Measurements from ENCODE around the gene BCAT1.
A peak's percentile ranks its signal among the peaks of the same experiment; 100 is the strongest.

BCAT1 gene

DNA sequence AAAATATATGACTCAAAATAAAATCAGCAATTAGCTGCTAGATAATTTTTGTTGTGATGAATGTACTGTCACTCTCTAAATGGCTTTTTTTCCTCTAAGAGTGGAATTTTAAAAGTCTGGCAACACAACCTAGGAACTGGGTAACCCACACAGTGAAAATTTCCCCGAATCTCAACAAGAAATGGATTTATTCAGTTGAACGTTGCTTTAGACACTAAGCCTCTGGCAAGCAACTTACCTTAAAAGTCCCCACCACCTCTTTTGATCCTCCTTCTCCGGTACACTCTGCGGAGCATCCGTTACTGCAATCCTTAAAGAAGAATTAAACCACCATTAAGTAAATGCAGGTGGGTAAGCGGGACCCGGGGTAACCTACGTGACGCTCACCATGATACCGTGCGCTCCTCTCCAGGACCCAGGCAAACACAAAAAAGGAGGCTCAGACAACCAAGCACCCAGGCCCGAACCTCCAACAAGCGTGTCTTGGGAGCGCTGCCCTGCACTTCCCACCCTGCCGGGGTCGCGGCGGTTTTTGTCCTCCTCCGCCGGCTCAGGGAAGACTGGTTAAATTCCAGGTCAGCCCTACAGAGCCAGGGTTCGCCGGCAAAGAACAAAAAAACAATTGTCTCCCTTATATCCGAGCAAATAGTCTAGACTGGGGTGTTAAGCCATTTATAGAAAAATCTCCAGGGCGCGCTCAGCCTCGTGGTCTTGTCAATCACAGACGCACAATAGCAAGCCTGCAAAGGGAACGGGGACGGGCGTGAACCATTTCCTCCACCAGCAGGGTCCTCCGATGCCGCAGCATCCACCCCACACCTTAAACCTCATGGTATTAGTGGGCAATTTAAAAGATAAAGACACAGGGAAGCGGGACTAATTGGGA, 47.1 kb downstream of the BCAT1 start:
- Histone ChIP-seq H2BK120ac (ENCODE audit: low read depth, low read length) (no peak overlapping the region), H3K27ac (ENCODE audit: low read length, poor library complexity, severe bottlenecking) (no peak overlapping the region), H4K91ac (ENCODE audit: low read length) (no peak overlapping the region), H2AFZ (ENCODE audit: low read depth, low read length) (no peak overlapping the region), H3K9ac (ENCODE audit: low read length) (peak overlapping the region; percentile 84), H3K79me1 (replicated peaks; ENCODE audit: low read length, poor library complexity, severe bottlenecking) (peaks cover 30% of the 10 kb centered on the region), H3K27me3 (ENCODE audit: control insufficient read depth in 1 of 2, insufficient read depth in 1 of 2, low read length in 2 of 2) (no peaks in the 10 kb centered on the region), H2BK5ac (ENCODE audit: low read depth, low read length, poor library complexity, severe bottlenecking) (no peak overlapping the region), H3K36me3 (ENCODE audit: control insufficient read depth in 1 of 2, insufficient read depth in 2 of 2, low read depth in 1 of 2, low read length in 2 of 2) (peaks cover 0 to 7% of the 10 kb centered on the region in 2 experiments), H3K4ac (ENCODE audit: low read depth in 1 of 2, low read length in 2 of 2) (peak overlapping the region in 1 of 2 experiments; percentile 30), H3K4me3 (ENCODE audit: insufficient read depth in 1 of 2, low read depth in 1 of 2, low read length in 2 of 2) (peak overlapping the region in 1 of 2 experiments; percentile 88), H2AK5ac (ENCODE audit: low read length, severe bottlenecking) (no peak overlapping the region), H3K4me2 (ENCODE audit: low read length, poor library complexity, severe bottlenecking) (peak overlapping the region; percentile 91), H3K14ac (ENCODE audit: low read length in 2 of 2) (no peak overlapping the region), H3K4me1 (ENCODE audit: control insufficient read depth, insufficient read depth, low read depth, low read length) (peaks cover 8% of the 10 kb centered on the region), H2BK15ac (ENCODE audit: low read depth, poor library complexity, severe bottlenecking) (peak overlapping the region; percentile 53), H3K18ac (ENCODE audit: low read depth in 1 of 2, low read length in 2 of 2) (peak overlapping the region in 1 of 2 experiments; percentile 7), H3K23ac (ENCODE audit: low read length in 2 of 2) (no peak overlapping the region), H3K9me3 (ENCODE audit: control insufficient read depth, low read length) (no peaks in the 10 kb centered on the region), H4K8ac (ENCODE audit: low read length) (no peak overlapping the region), H2BK12ac (ENCODE audit: low read length in 2 of 2) (no peak overlapping the region)
- DNase-seq: no peak
- WGBS: 40% methylated on average over 31 of the region's 33 CpGs

- no peak overlapping the region for H2BK15ac ChIP-seq (ENCODE audit: low read depth, poor library complexity, severe bottlenecking)
- no peak overlapping the region for H3K18ac ChIP-seq (ENCODE audit: low read depth in 1 of 2, low read length in 2 of 2)
- H3K4ac ChIP-seq (ENCODE audit: low read depth in 1 of 2, low read length in 2 of 2): no peak overlapping the region
- H2BK12ac ChIP-seq (ENCODE audit: low read length in 2 of 2): no peak overlapping the region
- H2AK5ac ChIP-seq (ENCODE audit: low read length, severe bottlenecking): no peak overlapping the region
- H2BK120ac ChIP-seq (ENCODE audit: low read depth, low read length): no peak overlapping the region
- H2AFZ ChIP-seq (ENCODE audit: low read depth, low read length): no peak overlapping the region
- no peak overlapping the region for H3K14ac ChIP-seq (ENCODE audit: low read length in 2 of 2)
- DNase-seq: no peak
- H3K4me3 ChIP-seq (ENCODE audit: insufficient read depth in 1 of 2, low read depth in 1 of 2, low read length in 2 of 2): no peak overlapping the region
- H3K27ac ChIP-seq (ENCODE audit: low read length, poor library complexity, severe bottlenecking): no peak overlapping the region
- peaks cover 29% of the 10 kb centered on the region for H3K79me1 ChIP-seq (replicated peaks; ENCODE audit: low read length, poor library complexity, severe bottlenecking)
- peaks cover 8% of the 10 kb centered on the region for H3K4me1 ChIP-seq (ENCODE audit: control insufficient read depth, insufficient read depth, low read depth, low read length)
- no peak overlapping the region for H3K23ac ChIP-seq (ENCODE audit: low read length in 2 of 2)
- 84% methylated on average over 3 of the region's 3 CpGs for WGBS
- no peak overlapping the region for H3K4me2 ChIP-seq (ENCODE audit: low read length, poor library complexity, severe bottlenecking)
- H4K91ac ChIP-seq (ENCODE audit: low read length): no peak overlapping the region
- no peaks in the 10 kb centered on the region for H3K9me3 ChIP-seq (ENCODE audit: control insufficient read depth, low read length)
- peaks cover 0 to 7% of the 10 kb centered on the region in 2 experiments for H3K36me3 ChIP-seq (ENCODE audit: control insufficient read depth in 1 of 2, insufficient read depth in 2 of 2, low read depth in 1 of 2, low read length in 2 of 2)
- H3K9ac ChIP-seq (ENCODE audit: low read length): no peak overlapping the region
- no peak overlapping the region for H2BK5ac ChIP-seq (ENCODE audit: low read depth, low read length, poor library complexity, severe bottlenecking)
- no peaks in the 10 kb centered on the region for H3K27me3 ChIP-seq (ENCODE audit: control insufficient read depth in 1 of 2, insufficient read depth in 1 of 2, low read length in 2 of 2)
- no peak overlapping the region for H4K8ac ChIP-seq (ENCODE audit: low read length)
Observed at GRCh38 chr12:24900196-24900595, 48.7 kb downstream of the BCAT1 start.

DNA sequence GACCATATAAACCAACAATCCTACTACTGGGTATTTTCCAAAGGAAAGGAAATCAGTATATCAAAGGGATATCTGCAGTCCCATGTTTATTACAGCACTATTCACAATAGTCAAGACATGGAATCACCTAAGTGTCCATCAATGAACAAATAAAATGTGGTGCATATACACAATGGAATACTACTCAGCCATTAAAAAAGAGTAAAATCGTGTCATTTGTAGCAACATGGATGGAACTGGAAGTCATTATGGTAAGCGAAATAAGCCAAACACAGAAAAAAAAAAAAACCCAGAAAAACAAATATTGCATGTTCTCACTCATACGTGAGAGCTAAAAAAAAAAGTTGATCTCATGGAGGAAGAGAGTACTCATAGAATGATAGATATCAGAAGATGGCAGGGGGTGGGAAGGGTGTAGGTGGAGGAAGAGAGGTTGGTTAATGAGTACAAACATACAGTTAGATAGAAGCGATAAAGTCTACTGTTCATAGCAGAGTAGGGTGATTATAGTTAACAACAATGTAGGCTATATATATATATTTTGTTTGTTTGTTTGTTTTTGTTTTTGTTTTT, 49.3 kb downstream of the BCAT1 start:
- no peak overlapping the region for H3K9ac ChIP-seq (ENCODE audit: low read length)
- peaks cover 8% of the 10 kb centered on the region for H3K4me1 ChIP-seq (ENCODE audit: control insufficient read depth, insufficient read depth, low read depth, low read length)
- DNase-seq: no peak
- H3K27ac ChIP-seq (ENCODE audit: low read length, poor library complexity, severe bottlenecking): no peak overlapping the region
- WGBS: 96% methylated on average over 1 of the region's 4 CpGs
- no peak overlapping the region for H3K14ac ChIP-seq (ENCODE audit: low read length in 2 of 2)
- H2AK5ac ChIP-seq (ENCODE audit: low read length, severe bottlenecking): no peak overlapping the region
- peaks cover 30% of the 10 kb centered on the region for H3K79me1 ChIP-seq (replicated peaks; ENCODE audit: low read length, poor library complexity, severe bottlenecking)
- no peak overlapping the region for H3K23ac ChIP-seq (ENCODE audit: low read length in 2 of 2)
- peaks cover 0 to 7% of the 10 kb centered on the region in 2 experiments for H3K36me3 ChIP-seq (ENCODE audit: control insufficient read depth in 1 of 2, insufficient read depth in 2 of 2, low read depth in 1 of 2, low read length in 2 of 2)
- no peak overlapping the region for H2AFZ ChIP-seq (ENCODE audit: low read depth, low read length)
- H3K9me3 ChIP-seq (ENCODE audit: control insufficient read depth, low read length): no peaks in the 10 kb centered on the region
- no peak overlapping the region for H3K18ac ChIP-seq (ENCODE audit: low read depth in 1 of 2, low read length in 2 of 2)
- H2BK12ac ChIP-seq (ENCODE audit: low read length in 2 of 2): no peak overlapping the region
- no peak overlapping the region for H3K4ac ChIP-seq (ENCODE audit: low read depth in 1 of 2, low read length in 2 of 2)
- H4K91ac ChIP-seq (ENCODE audit: low read length): no peak overlapping the region
- H3K4me2 ChIP-seq (ENCODE audit: low read length, poor library complexity, severe bottlenecking): no peak overlapping the region
- no peak overlapping the region for H2BK5ac ChIP-seq (ENCODE audit: low read depth, low read length, poor library complexity, severe bottlenecking)
- H2BK120ac ChIP-seq (ENCODE audit: low read depth, low read length): no peak overlapping the region
- no peak overlapping the region for H3K4me3 ChIP-seq (ENCODE audit: insufficient read depth in 1 of 2, low read depth in 1 of 2, low read length in 2 of 2)
- H3K27me3 ChIP-seq (ENCODE audit: control insufficient read depth in 1 of 2, insufficient read depth in 1 of 2, low read length in 2 of 2): no peaks in the 10 kb centered on the region
- no peak overlapping the region for H2BK15ac ChIP-seq (ENCODE audit: low read depth, poor library complexity, severe bottlenecking)
- H4K8ac ChIP-seq (ENCODE audit: low read length): no peak overlapping the region

- Histone ChIP-seq H3K9me3 (ENCODE audit: control insufficient read depth, low read length) (no peaks in the 10 kb centered on the region), H3K9ac (ENCODE audit: low read length) (no peak overlapping the region), H2AK5ac (ENCODE audit: low read length, severe bottlenecking) (no peak overlapping the region), H3K27me3 (ENCODE audit: control insufficient read depth in 1 of 2, insufficient read depth in 1 of 2, low read length in 2 of 2) (no peaks in the 10 kb centered on the region), H2AFZ (ENCODE audit: low read depth, low read length) (no peak overlapping the region), H3K36me3 (ENCODE audit: control insufficient read depth in 1 of 2, insufficient read depth in 2 of 2, low read depth in 1 of 2, low read length in 2 of 2) (peaks cover 0 to 7% of the 10 kb centered on the region in 2 experiments), H3K14ac (ENCODE audit: low read length in 2 of 2) (no peak overlapping the region), H2BK5ac (ENCODE audit: low read depth, low read length, poor library complexity, severe bottlenecking) (no peak overlapping the region), H3K4me1 (ENCODE audit: control insufficient read depth, insufficient read depth, low read depth, low read length) (peaks cover 8% of the 10 kb centered on the region), H3K18ac (ENCODE audit: low read depth in 1 of 2, low read length in 2 of 2) (no peak overlapping the region), H3K4me2 (ENCODE audit: low read length, poor library complexity, severe bottlenecking) (no peak overlapping the region), H3K4ac (ENCODE audit: low read depth in 1 of 2, low read length in 2 of 2) (no peak overlapping the region), H2BK15ac (ENCODE audit: low read depth, poor library complexity, severe bottlenecking) (no peak overlapping the region), H2BK120ac (ENCODE audit: low read depth, low read length) (no peak overlapping the region), H3K27ac (ENCODE audit: low read length, poor library complexity, severe bottlenecking) (no peak overlapping the region), H2BK12ac (ENCODE audit: low read length in 2 of 2) (no peak overlapping the region), H4K91ac (ENCODE audit: low read length) (no peak overlapping the region), H3K4me3 (ENCODE audit: insufficient read depth in 1 of 2, low read depth in 1 of 2, low read length in 2 of 2) (no peak overlapping the region), H3K23ac (ENCODE audit: low read length in 2 of 2) (no peak overlapping the region), H3K79me1 (replicated peaks; ENCODE audit: low read length, poor library complexity, severe bottlenecking) (peaks cover 25% of the 10 kb centered on the region), H4K8ac (ENCODE audit: low read length) (no peak overlapping the region)
- 69% methylated on average over 3 of the region's 3 CpGs for WGBS
- DNase-seq: no peak
Observed at GRCh38 chr12:24898606-24899005, 50.3 kb downstream of the BCAT1 start.

Data from mesenchymal stem cell (in vitro differentiated cells and primary cell).